Smooth muscle cell of the brain vasculature (primary cell): ENCODE data around the gene GABBR2.
"Not testable (repeated sequence)": the region's sequence is repeated elsewhere in the genome, so short reads cannot be mapped to it uniquely, and the experiment has no call there.

Experiments
- DNase-seq: peaks from one replicate; pipeline ENCODE4 v3.0.0-alpha.2; 2012; ENCODE audit warnings: low read depth, low spot score

Gene GABBR2

GRCh38 chr9:98686961-98687855 lies 21.5 kb downstream of the GABBR2 start:
- no peak for DNase-seq

DNA sequence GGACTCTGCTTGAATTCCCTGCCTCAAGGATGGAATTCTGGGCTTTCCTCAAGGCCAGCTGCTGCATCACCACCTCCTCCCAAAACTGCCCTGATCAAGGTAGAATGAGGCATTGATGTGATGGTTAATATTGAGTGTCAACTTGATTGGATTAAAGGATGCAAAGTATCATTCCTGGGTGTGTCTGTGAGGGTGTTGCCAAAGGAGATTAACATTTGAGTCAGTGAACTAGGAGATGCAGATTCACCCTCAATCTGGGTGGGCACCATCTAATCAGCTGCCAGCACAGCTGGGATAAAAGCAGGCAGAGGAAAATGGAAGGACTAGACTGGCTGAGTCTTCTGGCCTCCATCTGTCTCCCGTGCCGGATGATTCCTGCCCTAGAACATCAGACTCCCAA lies 23.9 kb downstream of the GABBR2 start:
- not testable (repeated sequence) for DNase-seq

DNA sequence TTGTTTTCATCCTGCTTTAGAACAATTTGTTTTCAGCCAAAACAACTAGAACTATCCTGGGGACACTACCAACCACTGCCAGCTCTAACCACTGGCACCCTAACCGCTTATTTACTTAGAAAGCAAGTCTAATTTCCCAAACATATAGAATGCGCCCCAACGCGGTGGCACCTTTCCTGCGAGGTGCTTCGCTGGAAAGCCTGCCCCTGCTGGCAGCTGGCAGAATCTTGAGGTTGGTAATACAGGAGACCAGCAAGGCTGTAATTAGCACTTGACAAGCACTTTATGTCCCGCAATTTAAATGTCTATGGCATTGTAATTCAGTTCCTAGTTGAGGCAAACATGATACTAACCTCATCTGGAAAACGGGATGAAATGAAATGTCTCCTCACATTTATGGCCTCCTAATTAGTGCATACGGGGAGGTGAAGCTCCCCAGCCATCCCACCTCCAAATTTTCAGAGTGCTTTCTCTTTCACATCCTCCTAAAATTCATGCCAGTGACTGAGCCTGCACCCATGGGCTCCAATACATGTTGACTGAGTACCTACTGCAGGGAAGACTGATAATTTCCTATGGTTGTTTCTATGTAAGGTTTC lies 30.4 kb downstream of the GABBR2 start:
- no peak for DNase-seq

DNA sequence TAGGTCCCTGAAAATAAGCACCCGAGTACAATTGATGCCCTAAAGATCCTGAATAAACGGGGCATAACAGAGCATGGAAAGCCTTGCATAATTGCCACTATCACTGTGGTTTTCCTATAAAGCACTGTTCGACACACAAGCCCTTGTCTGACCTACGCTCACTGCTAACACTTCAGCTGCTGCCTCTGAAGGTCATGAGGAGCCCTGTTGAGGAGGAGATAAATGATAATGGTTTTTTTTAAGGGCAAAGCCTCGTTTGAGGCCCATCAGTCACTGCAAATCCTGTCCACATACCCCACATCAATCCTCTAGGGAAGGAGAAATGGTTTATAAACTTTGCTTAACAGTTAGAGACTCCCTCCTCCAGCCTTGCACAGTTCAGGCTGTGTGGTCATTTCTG lies 35.1 kb downstream of the GABBR2 start:
- DNase-seq = no peak

DNA sequence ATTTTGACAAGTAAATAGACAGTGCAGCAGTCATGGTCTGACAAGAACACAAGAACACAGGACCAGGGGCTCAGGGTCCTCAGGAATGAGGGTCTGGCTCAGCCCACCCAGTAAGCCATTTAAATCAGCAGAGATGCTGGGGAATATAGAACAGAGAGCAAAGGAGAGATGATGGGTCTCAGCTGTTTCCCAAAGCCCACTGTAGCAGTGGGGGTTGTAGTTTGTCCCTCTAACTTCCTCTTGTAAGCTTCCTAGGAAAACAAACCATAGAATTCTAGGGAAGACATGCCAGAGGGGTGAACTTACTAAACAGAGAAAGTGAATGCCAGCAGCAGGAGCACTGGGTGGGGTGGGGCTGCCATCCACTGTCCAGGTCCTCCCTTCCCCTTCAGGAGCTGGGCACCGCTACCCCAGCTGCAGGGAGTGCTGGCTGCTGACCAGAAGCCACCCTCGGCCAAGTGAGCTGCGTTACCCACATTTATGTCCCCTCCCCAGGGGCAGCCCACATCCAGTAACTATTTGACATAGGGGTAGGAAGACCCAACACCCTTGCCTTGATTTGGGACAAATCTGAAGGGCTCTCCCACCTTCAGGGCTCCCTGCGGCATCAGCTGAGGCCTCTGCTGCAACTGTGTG lies 41.6 kb downstream of the GABBR2 start:
- DNase-seq = no peak

GRCh38 chr9:98665501-98665900 lies 43.2 kb downstream of the GABBR2 start:
- DNase-seq = no peak

- DNase-seq = no peak
Observed at GRCh38 chr9:98660541-98660940, 48.2 kb downstream of the GABBR2 start.

GRCh38 chr9:98658951-98659351 lies 49.8 kb downstream of the GABBR2 start:
- DNase-seq = no peak

- DNase-seq = no peak
Observed at GRCh38 chr9:98657897-98658296, 50.8 kb downstream of the GABBR2 start.

- DNase-seq = no peak
Observed at GRCh38 chr9:98656511-98656910, 52.2 kb downstream of the GABBR2 start.

DNA sequence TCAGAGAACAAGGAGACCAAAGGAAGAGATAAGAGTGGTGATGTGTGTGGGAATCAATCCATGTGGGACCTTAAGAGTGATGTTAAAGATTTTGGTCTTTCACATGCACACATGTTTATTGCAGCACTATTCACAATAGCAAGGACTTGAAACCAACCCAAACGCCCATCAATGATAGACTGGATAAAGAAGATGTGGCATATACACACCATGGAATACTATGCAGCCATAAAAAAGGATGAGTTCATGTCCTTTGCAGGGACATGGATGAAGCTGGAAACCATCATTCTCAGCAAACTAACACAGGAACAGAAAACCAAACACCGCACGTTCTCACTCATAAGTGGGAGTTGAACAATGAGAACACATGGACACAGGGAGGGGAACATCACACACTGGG lies 53.3 kb downstream of the GABBR2 start:
- not testable (repeated sequence) for DNase-seq

DNA sequence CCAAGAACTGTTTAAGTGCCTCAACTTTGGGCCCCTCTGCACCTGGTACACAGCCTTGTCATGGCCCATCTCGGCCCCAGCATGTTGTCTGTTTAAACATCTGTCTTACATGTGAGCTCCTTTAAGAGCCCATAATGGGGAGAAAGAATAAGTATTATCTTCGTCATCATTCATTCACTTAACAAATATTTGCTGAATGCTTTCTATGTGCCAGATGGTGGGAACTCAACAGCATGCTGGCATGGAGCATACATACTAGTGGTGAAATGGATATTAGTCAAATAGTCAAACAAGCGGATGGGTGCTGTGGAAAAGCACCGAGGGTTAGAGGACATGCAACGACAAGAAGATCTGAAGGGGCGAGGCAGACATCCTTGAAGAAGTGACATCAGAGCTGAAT lies 54.5 kb downstream of the GABBR2 start:
- no peak for DNase-seq

- no peak for DNase-seq
Observed at GRCh38 chr9:98652741-98653140, 56.0 kb downstream of the GABBR2 start.

DNA sequence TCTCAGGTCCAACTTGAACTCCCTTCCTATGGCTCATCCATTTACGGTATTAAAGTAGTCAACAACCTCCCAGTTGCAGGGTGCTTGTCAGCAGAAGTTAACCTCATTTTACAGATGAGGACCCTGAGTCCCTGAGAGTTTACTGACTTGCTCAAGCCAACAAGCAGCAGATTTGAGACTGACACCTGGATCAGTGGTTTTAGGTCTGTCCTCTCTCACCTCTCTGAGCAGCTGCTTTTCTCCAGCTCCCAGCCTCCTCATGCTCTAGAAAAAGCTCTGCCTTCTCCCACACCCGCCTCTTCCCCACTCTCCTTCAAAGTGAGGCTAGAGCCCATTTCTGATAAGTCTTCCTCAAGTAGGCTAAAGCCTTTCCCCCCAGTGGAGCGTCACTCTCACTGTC lies 56.4 kb downstream of the GABBR2 start:
- DNase-seq = no peak

- no peak for DNase-seq
Observed at GRCh38 chr9:98647236-98647635, 61.5 kb downstream of the GABBR2 start.

GRCh38 chr9:98644011-98644410 lies 64.7 kb downstream of the GABBR2 start:
- no peak for DNase-seq

- DNase-seq = no peak
Observed at GRCh38 chr9:98642661-98643312, 65.9 kb downstream of the GABBR2 start.

DNA sequence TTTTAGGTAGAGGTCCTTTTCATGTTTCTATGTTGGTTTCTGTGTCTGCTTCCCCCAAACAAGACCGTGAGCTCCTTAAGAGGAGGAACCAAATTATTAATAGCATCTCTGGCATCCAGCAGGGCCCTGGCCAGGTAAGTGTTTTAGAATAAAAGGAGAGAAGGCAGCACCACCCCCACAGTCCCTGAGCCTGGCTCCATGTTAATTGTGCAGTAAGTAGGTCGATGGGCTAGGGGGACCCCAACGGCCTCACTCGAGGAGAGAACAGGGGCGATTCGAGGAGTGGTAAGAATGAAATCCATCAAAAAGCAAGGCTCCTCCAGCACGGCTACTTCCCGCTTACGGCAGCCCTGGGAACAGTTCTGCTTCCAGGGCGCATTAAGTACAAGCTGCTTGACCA lies 67.0 kb downstream of the GABBR2 start:
- DNase-seq = no peak

- DNase-seq = no peak
Observed at GRCh38 chr9:98640394-98640793, 68.3 kb downstream of the GABBR2 start.

GRCh38 chr9:98639133-98639532 lies 69.6 kb downstream of the GABBR2 start:
- DNase-seq = no peak

DNA sequence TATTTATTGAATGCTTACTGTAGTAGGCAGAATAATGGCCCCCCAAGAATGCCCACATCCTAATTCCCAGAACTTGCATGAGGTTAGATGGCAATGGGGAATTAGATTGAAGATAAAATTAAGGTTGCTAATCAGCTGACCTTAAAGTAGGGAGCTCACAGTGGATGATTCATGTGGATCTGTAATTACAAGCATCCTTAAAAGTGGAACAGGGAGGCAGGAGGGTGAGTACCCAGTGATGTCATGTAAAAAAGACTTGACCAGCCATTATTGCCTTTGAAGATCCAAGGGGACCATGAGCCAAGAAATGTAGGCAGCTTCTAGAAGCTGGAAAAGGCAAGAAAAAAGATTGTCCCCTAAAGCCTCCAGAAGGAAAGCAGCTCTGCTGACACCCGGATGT lies 71.4 kb downstream of the GABBR2 start:
- DNase-seq = no peak

DNA sequence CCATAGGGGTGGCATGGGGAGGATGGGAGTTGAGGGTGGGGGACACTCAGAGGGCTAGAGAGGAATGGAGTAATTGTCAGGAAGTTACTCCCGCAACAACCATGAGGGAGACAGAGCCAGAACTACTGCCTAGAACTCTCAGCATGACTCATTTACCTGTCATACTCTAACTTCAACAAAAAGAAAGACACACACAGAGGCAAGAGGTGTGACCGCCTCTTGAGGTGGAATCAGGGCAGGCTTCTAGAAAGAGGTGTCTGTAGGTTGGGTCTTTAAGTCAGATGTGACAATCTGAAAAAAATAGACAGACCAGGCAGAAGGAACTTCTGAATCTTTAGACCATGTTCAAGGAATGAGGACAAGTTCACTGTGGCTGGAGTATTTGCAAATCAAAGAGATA lies 73.4 kb downstream of the GABBR2 start:
- no peak for DNase-seq
